Activated T-cell treated with anti-CD3 and anti-CD28 coated beads for 24 hours (primary cell): ENCODE measurements around the gene BCL3.

Experiments
- DNase-seq: peaks from one replicate; pipeline ENCODE4 v3.0.0-alpha.2; 2020; ENCODE audit warnings: low read depth

Gene BCL3

GRCh38 chr19:44792281-44792680 lies 43.8 kb downstream of the BCL3 start:
- no peak for DNase-seq

- no peak for DNase-seq
Measured at GRCh38 chr19:44794610-44795009, 46.1 kb downstream of the BCL3 start.

- no peak for DNase-seq
Measured at GRCh38 chr19:44795398-44795987, 47.0 kb downstream of the BCL3 start.

- DNase-seq, result no peak
Measured at GRCh38 chr19:44796701-44797115, 48.2 kb downstream of the BCL3 start.

- no peak for DNase-seq
Measured at GRCh38 chr19:44799627-44800346, 51.3 kb downstream of the BCL3 start.

- DNase-seq, result peak; percentile 68
Measured at GRCh38 chr19:44800461-44800860, 52.0 kb downstream of the BCL3 start.

- no peak for DNase-seq
Measured at GRCh38 chr19:44803442-44804428, 55.2 kb downstream of the BCL3 start.

GRCh38 chr19:44806291-44806690 lies 57.8 kb downstream of the BCL3 start:
- DNase-seq, result no peak

GRCh38 chr19:44807162-44807561 lies 58.7 kb downstream of the BCL3 start:
- no peak for DNase-seq

- DNase-seq, result no peak
Measured at GRCh38 chr19:44807652-44808462, 59.3 kb downstream of the BCL3 start.

- no peak for DNase-seq
Measured at GRCh38 chr19:44808463-44809371, 60.2 kb downstream of the BCL3 start, which contains the start of gene BCAM. Gene BCAM (plus strand): TSS chr19:44809103. CDS start chr19:44809125, 22 bp downstream.
